ENCODE data around the gene GSKIP.

- TF ChIP-seq MYBL2 (CRISPR knock-in tag; IDR thresholded peaks at IDR 0.05): no peak
- TF ChIP-seq NR2C2 (CRISPR knock-in tag; IDR thresholded peaks at IDR 0.05): no peak
- TF ChIP-seq, protein P1, sequence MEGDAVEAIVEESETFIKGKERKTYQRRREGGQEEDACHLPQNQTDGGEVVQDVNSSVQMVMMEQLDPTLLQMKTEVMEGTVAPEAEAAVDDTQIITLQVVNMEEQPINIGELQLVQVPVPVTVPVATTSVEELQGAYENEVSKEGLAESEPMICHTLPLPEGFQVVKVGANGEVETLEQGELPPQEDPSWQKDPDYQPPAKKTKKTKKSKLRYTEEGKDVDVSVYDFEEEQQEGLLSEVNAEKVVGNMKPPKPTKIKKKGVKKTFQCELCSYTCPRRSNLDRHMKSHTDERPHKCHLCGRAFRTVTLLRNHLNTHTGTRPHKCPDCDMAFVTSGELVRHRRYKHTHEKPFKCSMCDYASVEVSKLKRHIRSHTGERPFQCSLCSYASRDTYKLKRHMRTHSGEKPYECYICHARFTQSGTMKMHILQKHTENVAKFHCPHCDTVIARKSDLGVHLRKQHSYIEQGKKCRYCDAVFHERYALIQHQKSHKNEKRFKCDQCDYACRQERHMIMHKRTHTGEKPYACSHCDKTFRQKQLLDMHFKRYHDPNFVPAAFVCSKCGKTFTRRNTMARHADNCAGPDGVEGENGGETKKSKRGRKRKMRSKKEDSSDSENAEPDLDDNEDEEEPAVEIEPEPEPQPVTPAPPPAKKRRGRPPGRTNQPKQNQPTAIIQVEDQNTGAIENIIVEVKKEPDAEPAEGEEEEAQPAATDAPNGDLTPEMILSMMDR (IDR thresholded peaks at IDR 0.05): no peak
- TF ChIP-seq ETV6 (CRISPR knock-in tag; IDR thresholded peaks at IDR 0.05): no peak
- TF ChIP-seq, protein P2, sequence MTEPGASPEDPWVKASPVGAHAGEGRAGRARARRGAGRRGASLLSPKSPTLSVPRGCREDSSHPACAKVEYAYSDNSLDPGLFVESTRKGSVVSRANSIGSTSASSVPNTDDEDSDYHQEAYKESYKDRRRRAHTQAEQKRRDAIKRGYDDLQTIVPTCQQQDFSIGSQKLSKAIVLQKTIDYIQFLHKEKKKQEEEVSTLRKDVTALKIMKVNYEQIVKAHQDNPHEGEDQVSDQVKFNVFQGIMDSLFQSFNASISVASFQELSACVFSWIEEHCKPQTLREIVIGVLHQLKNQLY (CRISPR knock-in tag; IDR thresholded peaks at IDR 0.05): no peak
- TF ChIP-seq, protein P3, sequence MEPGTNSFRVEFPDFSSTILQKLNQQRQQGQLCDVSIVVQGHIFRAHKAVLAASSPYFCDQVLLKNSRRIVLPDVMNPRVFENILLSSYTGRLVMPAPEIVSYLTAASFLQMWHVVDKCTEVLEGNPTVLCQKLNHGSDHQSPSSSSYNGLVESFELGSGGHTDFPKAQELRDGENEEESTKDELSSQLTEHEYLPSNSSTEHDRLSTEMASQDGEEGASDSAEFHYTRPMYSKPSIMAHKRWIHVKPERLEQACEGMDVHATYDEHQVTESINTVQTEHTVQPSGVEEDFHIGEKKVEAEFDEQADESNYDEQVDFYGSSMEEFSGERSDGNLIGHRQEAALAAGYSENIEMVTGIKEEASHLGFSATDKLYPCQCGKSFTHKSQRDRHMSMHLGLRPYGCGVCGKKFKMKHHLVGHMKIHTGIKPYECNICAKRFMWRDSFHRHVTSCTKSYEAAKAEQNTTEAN (CRISPR knock-in tag; IDR thresholded peaks at IDR 0.05): no peak
- TF ChIP-seq, protein P4, sequence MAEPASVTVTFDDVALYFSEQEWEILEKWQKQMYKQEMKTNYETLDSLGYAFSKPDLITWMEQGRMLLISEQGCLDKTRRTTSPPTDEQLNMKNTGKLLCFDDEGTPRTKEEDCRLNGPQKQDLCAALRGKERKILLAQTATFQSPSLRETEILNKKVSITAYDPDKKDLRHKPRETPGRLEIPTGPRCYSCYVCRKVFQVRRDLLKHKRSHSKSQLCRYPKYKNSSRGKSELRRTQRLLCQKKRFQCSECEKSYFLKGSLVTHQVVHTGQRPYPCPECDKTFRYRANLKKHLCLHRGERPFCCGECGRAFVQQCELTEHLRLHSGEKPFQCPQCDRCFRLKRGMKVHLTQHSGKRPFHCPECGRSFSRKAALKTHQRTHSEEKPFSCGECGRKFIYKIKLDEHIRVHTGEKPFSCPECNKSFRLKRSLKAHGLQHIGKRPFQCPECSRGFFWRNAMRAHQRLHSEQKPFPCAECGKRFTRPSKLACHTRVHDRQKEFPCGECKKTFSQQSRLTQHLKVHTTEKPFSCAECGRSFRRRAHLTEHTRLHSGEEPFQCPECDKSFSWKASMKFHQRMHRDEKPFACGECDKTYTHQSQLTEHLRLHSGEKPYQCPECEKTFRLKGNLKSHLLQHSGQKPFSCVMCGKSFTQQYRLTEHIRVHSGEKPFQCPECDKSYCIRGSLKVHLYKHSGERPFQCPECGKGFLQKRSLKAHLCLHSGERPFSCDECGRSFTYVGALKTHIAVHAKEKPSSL (CRISPR knock-in tag; conservative IDR thresholded peaks at IDR 0.05): no peak
Observed at GRCh38 chr14:96407935-96408570, 44.7 kb downstream of the GSKIP start.

Measured in WTC11 (cell line).